Eye (tissue), 1 donor: ENCODE measurements around the gene ZSCAN9.

ENCODE experiments used
- DNase-seq: peaks from one replicate; pipeline ENCODE4 v3.0.0-alpha.2; 2015

ZSCAN9 gene

DNA sequence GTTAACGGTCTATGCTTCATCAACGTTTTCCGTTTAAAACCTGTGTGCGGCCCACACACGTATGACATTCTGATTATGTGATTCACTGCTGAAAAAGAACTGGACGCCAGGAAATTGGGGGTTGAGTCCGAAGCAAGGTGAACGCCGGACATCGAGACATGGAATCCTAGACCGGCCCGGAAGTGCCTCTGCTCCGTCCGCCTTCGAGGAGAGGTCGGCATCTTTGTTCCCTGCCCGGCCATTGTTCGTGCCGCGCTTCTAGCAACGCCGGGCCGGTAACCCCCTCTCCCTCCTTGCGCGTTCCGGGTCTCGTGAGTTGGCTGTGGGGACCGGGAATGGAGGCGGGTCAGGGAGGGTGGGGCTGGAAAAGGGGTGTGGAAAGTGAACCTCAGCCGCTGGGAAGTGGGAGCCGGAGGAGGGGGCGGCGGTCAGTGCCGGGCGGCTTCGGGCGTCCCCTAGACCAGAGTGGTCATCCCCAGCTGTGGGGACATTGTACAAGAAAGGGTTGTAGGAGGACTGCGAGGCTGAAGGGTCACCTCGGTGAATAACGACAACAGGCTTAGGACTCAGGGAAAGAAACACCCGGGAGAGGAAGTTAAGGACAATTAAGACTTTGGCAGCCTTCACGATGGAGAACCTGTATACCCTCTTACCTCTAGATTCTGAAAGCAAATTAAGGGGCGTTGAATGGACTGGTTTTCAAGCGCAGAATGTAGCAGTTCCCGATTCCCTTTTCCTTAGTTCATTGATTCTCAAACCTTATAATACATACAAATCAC is at the start of gene ZSCAN9:
Gene ZSCAN9, plus strand, starts transcription at position 220 of the 779 bp plus-strand sequence. CDS start 1,810 bp downstream, outside the sequence.
- peak; percentile 92 for DNase-seq

DNA sequence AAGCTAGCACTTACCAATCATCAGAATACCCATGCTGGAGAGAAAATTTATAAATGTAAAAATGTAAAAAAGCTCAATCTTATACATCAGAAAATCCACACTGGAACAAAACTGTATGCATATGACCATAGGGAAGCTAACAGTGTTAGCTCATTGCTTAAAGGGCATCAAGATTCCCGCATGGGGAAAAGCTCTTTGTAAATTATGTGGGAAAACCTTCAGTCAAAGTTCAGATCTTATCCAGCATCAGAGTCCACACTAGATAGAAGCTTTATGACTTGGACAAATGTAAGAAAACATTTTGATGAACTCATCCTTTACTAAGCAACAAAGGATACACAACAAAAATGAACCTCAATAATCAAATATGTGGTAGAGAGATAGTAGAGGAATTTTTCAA is 48.7 kb upstream of the ZSCAN9 start:
- no peak for DNase-seq

DNA sequence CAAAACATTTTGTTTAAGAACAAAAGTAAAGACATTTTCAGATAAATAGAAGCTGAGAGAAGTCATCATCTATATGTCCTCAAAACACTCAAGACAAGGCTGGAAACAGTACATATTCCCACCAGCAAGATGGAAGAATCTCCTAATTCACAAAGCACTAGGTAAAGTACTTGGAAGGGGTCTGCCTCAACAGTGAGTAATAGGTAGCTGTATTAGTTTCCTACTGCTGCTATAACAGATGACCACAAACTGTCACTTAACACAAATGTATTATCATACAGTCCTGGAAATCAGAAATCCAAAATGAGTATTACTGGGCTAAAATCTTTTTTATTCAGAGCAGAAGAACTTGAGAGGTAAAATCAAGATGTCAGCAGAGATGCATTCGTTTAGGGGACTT is 42.8 kb upstream of the ZSCAN9 start:
- no peak for DNase-seq

DNA sequence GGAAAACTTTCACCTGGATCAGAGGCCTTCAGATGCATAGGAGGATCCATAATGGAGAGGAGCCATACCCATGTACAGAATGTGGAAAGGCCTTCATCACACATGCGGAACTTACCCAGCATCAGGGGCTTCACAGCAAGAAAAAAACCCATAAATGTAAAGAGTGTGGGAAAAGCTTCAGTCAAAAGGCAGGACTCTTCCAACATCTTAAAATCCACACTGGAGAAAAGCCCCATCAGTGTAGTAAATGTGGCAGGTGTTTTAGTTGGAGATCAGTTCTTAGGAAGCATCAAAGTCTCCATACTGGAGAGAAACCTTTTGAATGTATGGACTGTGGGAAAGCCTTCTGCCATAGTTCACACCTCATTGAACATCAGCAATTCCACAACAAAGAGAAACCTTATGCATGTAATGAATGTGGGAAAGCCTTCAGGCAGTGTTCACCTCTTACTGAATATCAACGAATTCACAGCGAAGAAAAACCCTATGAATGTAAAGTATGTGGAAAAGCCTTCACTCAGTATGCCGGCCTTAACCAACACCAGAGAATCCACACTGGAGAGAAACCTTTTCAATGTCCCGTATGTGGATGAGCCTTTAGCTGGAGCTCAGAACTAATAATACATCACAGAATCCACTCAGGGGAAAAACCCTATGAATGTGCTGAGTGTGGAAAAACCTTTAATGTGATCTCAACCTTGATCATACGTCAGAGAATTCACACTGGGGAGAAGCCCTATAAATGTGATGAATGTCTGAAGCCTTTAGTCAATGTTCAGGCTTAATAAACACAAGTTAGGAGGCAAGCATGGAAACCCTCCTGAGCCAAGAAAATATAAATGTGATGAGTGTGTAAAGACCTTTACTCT is 36.7 kb upstream of the ZSCAN9 start:
- no peak for DNase-seq

DNA sequence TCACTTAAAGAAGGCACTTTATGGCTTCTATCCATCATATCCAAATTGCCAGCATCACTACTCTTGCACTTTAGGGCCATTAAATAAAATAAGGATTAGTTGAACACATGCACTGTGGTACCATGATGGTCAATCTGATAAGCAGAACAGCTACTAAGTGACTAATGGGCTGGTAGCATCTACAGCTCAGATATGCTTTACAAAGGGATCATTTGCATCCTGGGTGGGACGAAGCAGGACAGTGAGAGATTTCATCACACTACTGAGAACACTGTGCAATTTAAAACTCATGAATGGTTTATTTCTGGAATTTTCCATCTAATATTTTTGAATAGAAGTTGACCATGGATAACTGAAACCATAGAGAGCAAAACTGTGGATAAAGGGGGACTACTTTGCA is 25.1 kb upstream of the ZSCAN9 start:
- no peak for DNase-seq

DNA sequence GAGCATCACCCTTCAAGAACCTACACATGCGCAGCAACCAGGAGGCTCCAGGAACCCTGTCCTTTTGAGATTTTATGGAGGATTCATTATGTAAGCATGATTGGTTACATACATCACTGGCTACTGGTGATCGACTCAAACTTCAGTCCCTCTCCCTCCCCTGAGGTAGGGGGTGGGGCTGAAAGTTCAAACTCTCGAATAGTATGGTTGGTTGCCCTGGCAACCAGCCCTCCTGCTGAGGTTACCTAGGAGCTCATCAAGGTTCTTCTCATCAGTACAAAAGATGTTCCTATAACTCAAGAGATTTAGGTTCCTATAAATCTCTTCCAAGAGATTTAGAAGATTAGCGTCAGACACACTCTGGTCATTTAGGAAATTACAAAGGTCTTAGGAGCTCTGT is 21.9 kb upstream of the ZSCAN9 start:
- DNase-seq = no peak

DNA sequence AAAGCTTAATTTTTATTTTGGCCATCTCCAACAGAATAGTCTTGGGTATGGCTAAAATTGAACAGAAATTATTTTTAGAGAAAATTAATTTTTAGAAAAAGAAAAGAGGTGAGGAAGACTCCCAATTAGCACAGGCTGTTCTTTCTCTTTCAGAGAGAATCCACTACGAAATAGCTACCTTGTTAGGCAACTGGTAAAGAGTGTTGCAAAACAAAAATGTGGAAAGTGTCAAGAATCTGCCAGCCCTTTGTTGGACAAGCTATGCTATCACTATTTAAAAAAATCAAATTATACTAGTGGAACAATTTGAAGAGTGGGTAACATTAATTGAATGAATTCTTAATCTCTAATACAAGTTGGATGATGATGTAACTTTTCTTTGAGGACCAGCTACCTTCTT is 19.2 kb upstream of the ZSCAN9 start:
- no peak for DNase-seq

DNA sequence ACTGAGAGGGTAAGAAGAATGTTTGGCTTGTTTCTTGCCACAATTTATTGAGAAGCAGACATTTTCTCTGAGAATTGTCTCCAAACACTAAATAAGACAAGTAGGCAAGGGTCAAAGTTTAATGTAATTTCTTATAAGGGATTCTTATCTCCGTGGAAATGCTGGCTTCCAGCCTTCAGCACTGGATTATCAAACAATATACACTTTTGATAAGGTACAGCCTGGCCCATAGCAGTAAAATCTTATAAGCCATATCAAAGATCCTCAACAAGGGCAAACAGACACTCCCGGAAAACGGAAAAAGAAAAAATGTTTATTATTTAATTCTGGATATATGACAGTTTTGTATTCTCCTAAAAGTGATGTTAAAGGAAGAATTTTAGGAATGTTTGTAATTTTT is 18.5 kb upstream of the ZSCAN9 start:
- no peak for DNase-seq

DNA sequence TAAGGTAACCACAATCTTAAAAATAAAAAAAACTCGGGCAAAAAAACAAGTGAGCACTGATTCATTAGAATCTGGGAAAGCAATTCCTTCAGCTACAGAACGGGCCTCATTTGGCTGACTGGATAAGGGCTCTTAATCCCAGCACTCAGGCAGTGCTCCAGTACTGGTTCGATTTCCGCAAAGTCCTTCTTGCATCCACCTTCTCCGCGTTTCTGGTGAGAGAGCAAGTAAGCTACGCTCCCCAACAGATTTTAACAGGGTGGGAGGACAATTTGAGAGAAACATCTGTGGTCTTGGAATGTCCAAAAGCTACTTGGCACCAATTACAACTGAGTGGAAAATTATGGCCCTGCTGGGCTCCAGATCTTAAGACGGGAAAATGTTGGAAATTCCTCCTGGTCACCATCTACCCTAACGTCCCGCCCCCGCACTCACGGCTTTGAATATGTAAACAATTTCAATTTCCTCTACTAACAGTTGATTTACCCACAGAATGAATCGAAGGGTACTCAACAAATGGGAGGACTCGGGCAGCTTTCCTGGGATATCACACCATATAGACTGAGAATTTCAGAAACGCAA is 18.1 kb upstream of the ZSCAN9 start:
- DNase-seq = peak; percentile 54

DNA sequence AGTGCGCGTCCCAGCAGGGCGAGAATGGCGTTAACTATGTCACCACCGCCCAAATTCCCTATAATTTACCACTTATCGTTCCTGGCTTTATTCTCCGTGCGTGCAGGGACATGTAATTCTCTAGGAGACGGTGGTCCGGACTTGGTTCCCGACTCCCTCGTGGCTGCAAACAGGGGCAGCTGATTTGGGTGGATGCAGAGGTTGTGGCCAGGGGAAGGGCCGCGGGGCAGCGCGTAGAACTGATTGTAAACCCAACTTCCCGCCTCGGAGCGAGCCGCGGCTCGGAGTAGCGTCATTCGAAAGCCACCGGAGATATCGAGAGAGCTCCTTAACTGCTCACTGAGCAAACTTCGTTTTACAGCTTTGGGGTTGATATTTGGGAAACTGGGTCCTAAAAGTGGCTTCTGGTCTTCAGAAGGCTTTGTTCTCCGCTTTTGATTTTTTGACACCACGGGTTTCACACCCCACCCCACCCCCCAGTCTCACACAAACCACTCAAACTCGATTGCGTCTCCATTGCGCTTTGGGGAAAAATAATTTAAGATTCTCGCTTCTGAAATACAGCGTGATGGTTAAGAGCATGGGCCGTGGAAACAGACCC is 17.5 kb upstream of the ZSCAN9 start:
- DNase-seq = peak; percentile 73

DNA sequence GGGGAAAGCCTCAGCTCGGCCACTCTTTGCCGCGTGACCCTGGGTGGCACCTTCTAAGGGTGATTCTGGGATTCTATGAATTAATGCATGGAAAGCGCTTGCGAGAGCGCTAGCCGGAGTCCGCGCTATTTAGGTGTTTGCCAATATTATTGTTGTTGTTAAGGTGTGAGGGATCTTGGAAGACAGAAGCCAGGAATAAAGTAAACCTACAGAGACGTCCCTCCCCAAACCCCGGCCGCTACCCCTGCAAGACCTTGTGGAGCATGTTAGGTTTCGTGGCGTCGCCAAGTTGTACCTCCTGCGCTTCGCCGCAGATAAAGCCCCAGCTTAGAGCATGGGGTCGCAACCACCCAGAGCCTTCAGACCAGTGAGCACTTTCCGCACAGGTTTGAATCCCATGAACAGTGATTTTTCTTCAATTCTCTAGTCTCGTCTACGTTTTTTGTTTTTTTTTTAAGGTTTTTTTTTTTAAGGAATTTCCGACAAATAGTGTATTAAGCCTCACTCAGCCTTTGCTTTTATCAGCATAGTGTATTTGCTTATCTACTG is 16.9 kb upstream of the ZSCAN9 start:
- peak; percentile 71 for DNase-seq

DNA sequence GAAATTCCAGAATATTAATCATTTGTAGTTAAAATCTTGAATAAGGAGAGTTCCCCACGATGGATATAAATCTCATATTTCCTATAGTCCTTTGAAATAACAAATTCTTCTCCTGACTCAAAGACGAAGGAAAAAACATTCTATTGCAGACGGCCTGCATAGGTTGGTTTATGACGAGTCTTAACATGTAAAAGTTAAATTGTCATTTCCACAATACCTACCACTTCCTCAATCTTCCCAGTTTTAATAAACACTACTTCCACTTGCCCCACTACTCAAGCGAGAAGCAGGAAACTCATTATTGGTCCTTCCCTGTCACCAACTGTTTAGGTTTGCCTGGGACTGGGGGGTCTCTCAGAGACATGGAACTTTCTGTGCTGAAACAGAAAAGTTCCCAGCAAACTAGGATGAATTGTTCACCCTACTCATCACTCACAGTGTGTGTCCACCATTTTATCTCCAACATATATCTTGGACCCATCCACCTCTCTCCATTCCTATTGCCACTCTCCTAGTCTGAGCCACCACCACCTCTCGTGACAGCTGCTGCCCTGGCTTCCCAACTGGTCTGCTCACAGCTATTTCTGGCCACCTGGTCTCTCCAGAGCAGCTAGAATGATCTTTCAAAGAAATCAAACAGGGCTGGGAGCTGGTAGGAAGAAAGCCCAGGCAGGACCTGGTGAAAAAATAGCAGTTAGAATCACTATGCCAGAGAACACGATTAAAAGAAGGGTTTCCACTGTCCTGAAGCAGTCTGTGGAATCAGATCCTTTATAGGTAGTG is 15.1 kb upstream of the ZSCAN9 start:
- no peak for DNase-seq

DNA sequence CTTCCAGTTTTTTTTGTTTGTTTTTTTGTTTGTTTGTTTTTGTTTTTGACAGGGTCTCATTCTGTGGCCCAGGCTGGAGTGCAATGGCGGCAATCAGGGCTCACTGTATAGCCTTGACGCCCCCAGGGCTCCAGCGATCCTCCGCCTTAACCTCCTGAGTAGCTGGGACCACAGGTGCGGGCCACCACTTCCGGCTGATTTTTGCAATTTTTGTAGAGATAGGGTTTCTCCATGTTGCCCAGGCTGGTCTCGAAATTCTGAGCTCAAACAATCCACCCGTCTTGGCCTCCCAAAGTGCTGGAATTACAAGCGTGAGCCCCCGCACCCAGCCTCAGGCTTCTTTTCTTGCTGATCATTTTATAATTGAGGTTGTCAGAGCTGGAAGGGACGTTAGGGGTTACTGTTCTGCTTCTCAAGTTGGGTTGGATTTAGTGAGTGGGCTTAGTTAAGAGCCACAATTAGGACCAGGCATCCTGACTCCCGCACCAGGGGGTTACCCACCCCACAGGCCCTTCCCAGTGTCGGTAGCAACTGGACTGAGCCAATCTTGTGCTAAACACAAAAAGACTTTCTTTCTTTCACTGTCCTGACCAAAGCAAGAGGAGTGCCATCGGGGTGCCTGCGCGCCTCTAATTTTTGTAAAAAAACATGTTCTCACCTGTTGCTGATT is 13.1 kb upstream of the ZSCAN9 start:
- peak; percentile 52 for DNase-seq

DNA sequence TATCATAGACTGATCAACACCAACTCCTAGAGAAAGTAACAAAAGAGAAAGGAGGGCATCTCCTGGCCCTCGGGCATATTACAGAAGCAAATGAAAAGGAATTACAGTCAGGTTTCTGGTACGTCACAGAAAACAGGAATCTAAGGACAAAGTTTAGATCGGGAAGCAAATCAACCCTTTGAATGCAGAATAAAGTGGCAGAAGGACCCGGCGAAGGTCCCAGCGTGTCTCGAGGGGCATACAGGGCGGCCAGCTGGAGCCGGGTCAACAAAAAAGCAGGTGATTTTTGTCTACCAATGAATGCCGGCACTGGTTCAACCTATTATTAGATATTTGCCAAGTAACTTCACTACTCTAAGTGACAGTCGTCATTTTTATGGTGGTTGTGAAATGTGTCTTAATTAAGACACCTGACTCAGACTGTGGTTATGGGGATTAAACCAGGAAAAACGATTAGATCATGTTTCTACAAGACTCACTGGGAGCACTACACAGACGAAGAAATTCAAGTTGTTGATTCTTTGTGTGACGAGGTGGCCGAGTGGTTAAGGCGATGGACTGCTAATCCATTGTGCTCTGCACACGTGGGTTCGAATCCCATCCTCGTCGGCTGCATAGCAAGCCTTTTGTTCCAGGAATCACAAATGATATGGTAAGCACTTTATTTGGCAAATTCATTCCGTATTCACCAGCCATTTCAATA is 12.4 kb upstream of the ZSCAN9 start:
- DNase-seq = peak; percentile 78

DNA sequence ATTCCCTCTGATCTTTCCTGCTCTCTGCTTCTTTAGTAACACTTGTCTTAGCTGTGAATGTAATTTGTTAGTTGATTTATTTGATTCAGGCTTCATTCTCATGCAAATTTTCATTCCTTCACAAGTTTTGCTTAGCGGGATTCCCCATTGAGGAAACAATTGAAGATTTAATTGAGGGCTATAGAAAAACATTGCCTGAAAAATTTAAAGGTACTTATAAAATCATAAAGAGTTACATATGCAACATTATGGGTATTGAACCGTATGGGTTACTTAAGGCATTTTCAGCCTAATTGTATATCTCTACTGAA is 11.9 kb upstream of the ZSCAN9 start:
- DNase-seq = no peak

DNA sequence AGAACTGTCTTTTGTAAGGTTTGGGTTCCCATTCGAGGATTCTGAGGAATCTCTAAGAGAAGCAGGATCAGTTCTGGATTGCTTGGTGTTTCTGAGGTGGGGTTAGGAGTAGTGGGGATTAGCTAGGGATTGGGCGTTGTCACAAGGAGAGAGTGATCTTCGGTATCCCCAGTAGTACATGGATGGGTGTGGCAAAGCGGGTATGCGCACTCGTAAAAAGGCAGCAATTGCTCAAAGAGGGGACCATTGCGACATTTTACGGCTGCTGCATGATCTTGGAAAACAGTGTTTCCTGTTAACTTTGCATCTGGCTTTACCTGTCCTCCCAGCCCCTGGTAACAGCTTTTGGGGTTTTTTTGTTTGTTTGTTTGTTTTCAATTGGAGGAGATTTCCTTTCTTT is 9.7 kb upstream of the ZSCAN9 start:
- no peak for DNase-seq

DNA sequence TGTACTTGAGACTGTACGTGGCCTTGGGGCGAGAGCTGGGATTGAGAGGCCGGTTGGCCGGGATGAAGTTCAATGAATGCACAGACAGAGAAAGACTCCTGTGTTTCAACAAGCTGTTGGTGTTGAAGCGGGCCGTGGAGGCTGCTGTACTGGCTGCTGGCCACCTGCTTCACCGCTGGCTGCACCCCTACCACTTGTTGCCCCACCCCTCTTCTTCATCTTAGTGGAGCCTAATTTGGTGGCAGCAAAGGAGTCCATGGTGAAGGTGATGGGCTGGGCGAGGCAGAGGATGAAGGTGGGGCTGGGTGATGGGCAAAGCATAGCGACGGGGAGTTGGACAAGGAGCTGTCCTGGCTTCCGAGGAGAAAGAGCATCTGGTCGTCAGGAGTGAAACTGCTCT is 7.2 kb upstream of the ZSCAN9 start:
- no peak for DNase-seq

DNA sequence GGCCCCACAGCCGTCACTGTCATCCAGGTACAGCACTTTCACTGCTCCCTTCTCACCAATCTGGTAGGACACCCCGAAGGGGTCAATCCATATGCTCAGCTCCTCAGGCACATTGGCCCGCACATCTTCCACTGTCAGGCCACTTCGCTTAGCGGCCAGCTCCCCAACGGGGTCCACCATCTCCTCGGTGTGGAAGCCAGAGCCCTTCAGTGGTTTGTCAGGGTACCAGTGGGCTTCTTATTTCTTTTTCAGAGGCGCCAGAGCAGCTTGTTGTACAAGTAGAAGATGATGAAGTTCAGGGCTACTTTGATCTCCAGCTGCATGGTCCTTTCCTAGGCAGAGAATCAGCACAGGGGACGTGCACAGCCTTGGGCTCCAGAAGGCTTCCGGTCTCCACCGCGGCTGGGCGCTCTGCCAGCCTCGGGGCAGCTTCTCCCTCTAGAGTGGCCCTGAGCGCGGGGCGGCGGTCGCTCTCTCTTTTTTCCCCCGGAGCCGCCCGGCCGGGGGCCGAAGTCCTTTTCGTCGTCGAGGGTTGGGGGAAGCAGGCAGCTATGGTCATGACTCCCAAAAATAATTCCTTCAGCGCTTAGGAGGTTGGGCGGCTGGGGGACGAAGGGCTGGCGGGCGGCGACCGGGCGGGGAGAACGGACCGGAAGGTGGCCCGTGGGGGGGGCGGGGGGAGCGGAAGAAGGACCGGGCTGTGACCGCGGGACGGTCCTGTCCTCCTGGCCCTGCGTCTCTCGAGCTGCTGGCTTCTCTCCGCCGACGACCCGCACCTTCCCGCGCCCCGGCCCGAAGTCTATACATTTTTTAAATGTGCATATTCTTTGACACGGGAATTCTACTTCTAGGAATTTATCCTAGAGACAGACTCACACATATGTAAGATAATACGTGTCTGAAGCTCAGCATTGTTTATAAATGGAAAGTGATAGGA is 6.5 kb upstream of the ZSCAN9 start:
- peak; percentile 75 for DNase-seq

DNA sequence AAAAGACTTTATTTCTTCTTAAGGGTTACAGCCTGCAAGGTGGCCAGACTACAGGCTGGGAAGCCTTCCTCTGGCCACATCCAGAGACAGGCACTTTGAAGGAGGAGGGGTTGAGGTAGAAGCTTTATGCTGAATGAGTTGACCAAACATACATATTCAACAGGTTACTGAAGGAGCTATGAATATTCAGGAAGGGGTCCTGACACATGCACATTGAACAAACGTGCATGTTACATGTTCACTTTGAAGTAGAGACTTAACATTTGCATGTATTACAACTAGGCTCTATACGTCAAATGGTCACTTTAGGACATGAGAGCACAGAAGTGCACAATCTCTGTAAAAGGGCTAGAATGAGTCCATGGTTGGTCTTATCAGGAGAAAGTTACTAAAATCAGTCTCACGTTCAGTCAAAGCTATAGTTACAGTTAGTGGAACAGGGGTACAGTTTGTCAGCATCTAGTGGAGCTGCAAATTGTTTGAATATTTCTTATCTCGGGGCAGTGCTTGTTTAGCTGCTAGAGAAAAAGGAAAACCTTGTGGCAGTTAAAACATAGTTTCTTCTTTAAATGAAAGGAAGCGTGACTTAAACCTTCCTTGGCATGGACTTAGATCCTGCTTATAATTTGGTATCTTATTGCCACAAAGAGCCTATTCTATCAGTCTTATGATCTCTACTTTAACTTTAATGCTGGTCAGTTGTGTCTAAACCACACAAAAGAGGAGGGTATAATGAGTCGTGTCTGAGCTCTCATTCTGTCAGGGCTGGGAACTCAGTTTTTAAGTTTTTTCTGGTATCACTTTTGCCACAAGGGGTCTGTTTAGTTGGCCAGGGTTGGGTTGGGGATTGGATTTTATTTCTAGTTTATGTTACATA is 4.6 kb upstream of the ZSCAN9 start:
- no peak for DNase-seq
